Neuronal stem cell (in vitro differentiated cells): Measurements from ENCODE around the gene SYT1.

ENCODE experiments used
- DNase-seq: peaks from one replicate; pipeline ENCODE4 v3.0.0-alpha.2; 2013; ENCODE audit warnings: low spot score
- H2AFZ ChIP-seq: one replicate; pipeline ENCODE4 v1.6.1; 2013; ENCODE audit warnings: mild to moderate bottlenecking, low read length, inconsistent platforms
- H2AK5ac ChIP-seq: 2 replicates; pipeline ENCODE4 v1.6.1; 2013; ENCODE audit warnings: low read depth, mild to moderate bottlenecking, inconsistent platforms, low read length, moderate library complexity, mixed read lengths
- H2BK120ac ChIP-seq: 2 replicates; pipeline ENCODE4 v1.6.1; 2013; ENCODE audit warnings: low read depth, mild to moderate bottlenecking, inconsistent platforms, low read length, moderate library complexity, mixed read lengths
- H2BK12ac ChIP-seq: one replicate; pipeline ENCODE4 v1.6.1; 2013; ENCODE audit warnings: low read length, inconsistent platforms
- H2BK15ac ChIP-seq: 2 replicates; pipeline ENCODE4 v1.6.1; 2013; ENCODE audit warnings: mild to moderate bottlenecking, low read length, inconsistent platforms, mixed read lengths
- H2BK5ac ChIP-seq: one replicate; pipeline ENCODE4 v1.6.1; 2013; ENCODE audit warnings: inconsistent platforms, mild to moderate bottlenecking, low read length, moderate library complexity
- H3K14ac ChIP-seq: one replicate; pipeline ENCODE4 v1.6.1; 2013; ENCODE audit warnings: low read length, inconsistent platforms
- H3K18ac ChIP-seq: 2 replicates; pipeline ENCODE4 v1.6.1; 2013; ENCODE audit warnings: low read length, inconsistent platforms
- H3K23ac ChIP-seq: 2 replicates; pipeline ENCODE4 v1.6.1; 2013; ENCODE audit warnings: low read depth, mild to moderate bottlenecking, mixed read lengths, low read length, inconsistent platforms; ENCODE audit not compliant: poor library complexity
- H3K27ac ChIP-seq: replicated peaks from 3 replicates; pipeline ENCODE4 v1.5.1; 2013; ENCODE audit warnings: low read length, inconsistent platforms
- H3K27me3 ChIP-seq, 3 experiments: 2 replicates each; pipeline ENCODE4 v1.6.1; 2013; ENCODE audit warnings: low read length in 3 of 3, mild to moderate bottlenecking in 2 of 3, inconsistent platforms in 1 of 3, low read depth in 1 of 3, mixed read lengths in 1 of 3, moderate library complexity in 1 of 3; ENCODE audit not compliant: control insufficient read depth in 3 of 3, insufficient read depth in 3 of 3
- H3K36me3 ChIP-seq, 2 donors: replicated peaks in 1 of 2; 2 replicates each; pipeline ENCODE4 v1.6.1; 2013; ENCODE audit warnings: low read length in 2 of 2; ENCODE audit not compliant: control insufficient read depth in 2 of 2, insufficient read depth in 2 of 2
- H3K4ac ChIP-seq: 2 replicates; pipeline ENCODE4 v1.6.1; 2013; ENCODE audit warnings: inconsistent platforms, mild to moderate bottlenecking, low read length, moderate library complexity
- H3K4me1 ChIP-seq, 2 donors: 1 replicate in 1 of 2; 2 replicates in 1 of 2; pipeline ENCODE4 v1.6.1; 2013; ENCODE audit warnings: low read length in 2 of 2, low read depth in 1 of 2; ENCODE audit not compliant: control insufficient read depth in 2 of 2, insufficient read depth in 1 of 2
- H3K4me2 ChIP-seq: one replicate; pipeline ENCODE4 v1.6.1; 2013; ENCODE audit warnings: mild to moderate bottlenecking, low read length, inconsistent platforms; ENCODE audit not compliant: insufficient read depth, poor library complexity, severe bottlenecking
- H3K4me3 ChIP-seq, 2 donors: 2 replicates each; pipeline ENCODE4 v1.5.1; 2013; ENCODE audit warnings: low read length in 2 of 2, mild to moderate bottlenecking in 2 of 2, inconsistent platforms in 1 of 2, moderate library complexity in 1 of 2
- H3K79me1 ChIP-seq: one replicate; pipeline ENCODE4 v1.6.1; 2013; ENCODE audit warnings: low read depth, mild to moderate bottlenecking, inconsistent platforms, low read length, moderate library complexity
- H3K9ac ChIP-seq: one replicate; pipeline ENCODE4 v1.6.1; 2013; ENCODE audit warnings: mild to moderate bottlenecking, low read depth, low read length, inconsistent platforms; ENCODE audit not compliant: poor library complexity
- H3K9me3 ChIP-seq, 2 donors: replicated peaks in 1 of 2; 2 replicates each; pipeline versions ENCODE3 to v1.6.1; 2013; ENCODE audit warnings: low read length in 2 of 2, mild to moderate bottlenecking in 2 of 2, inconsistent platforms in 1 of 2, low read depth in 1 of 2, mixed read lengths in 1 of 2, moderate library complexity in 1 of 2; ENCODE audit not compliant: control insufficient read depth in 2 of 2, insufficient read depth in 1 of 2
- H4K8ac ChIP-seq: one replicate; pipeline ENCODE4 v1.6.1; 2013; ENCODE audit warnings: low read depth, mild to moderate bottlenecking, inconsistent platforms, low read length, moderate library complexity
- H4K91ac ChIP-seq: one replicate; pipeline ENCODE4 v1.6.1; 2013; ENCODE audit warnings: low read length, low read depth, mild to moderate bottlenecking, inconsistent platforms; ENCODE audit not compliant: poor library complexity
- WGBS, 2 donors: extraction: QIAGEN DNeasy Blood & Tissue Kit; methylation state at CpG; one replicate each; pipeline ENCODE4 v1.1.7; 2013; ENCODE audit warnings: missing lambda C conversion rate in 2 of 2, mixed read lengths in 1 of 2; ENCODE audit not compliant: insufficient read length in 2 of 2, insufficient replicate concordance in 1 of 2; ENCODE audit errors: extremely low coverage in 2 of 2; 5-methylcytosine and 5-hydroxymethylcytosine counted together

Gene SYT1

DNA sequence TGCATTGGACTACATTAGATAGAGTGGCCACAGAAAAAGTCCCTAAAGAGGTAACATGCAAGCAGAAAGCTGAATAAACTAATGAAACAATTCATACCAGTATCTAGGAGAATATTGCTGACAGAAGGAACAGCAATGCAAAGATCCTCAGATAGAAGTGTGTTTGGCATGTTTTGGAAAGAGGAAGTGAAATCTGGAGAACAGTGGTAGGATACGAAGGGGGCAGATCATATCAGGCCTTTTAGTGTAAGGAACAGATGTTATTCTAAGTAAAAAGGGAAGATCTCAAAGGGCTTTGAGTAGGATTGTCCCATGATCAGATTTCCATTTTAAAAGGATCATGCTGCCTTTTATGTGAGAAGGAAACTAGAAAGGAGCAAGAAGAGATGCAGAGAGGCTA is 483.3 kb downstream of the SYT1 start:
- Histone ChIP-seq H2AK5ac (no peak overlapping the region), H3K4me1 (no peaks in the 10 kb centered on the region)
- whole genome bisulfite sequencing, 2 donors, result no CpG with 5 or more reads among the region's 1 CpG

DNA sequence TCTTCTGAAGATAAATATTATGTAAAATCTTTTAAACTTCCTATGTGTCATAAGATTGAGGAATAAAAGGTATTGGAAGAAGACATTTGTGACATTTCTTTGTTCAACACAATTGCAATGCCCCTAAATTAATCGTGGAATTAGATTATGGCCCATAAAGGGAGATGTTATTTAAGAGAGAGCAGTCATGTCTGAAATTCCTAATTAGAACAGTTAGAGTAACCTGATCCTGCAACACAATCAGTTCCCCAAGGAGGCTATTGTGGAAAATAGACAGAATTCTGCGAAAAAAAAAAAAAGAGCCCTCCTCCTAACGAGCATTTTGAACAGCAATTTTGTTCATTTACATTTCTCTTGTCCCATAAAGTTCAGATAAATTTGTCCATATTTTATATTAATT is 486.7 kb downstream of the SYT1 start:
- Histone ChIP-seq H3K4me3 (no peak overlapping the region), H3K27ac (no peak overlapping the region), H2AK5ac (no peak overlapping the region), H3K4me1 (no peaks in the 10 kb centered on the region), H3K18ac (no peak overlapping the region), H3K14ac (no peak overlapping the region), H3K9ac (no peak overlapping the region), H2BK5ac (no peak overlapping the region), H2AFZ (no peak overlapping the region), H2BK120ac (no peak overlapping the region), H4K91ac (no peak overlapping the region), H3K4me2 (no peak overlapping the region), H3K9me3 (no peaks in the 10 kb centered on the region), H4K8ac (no peak overlapping the region), H2BK12ac (no peak overlapping the region), H3K79me1 (no peaks in the 10 kb centered on the region), H2BK15ac (no peak overlapping the region), H3K4ac (no peak overlapping the region), H3K27me3 (no peaks in the 10 kb centered on the region), H3K36me3 (peaks cover 5 to 8% of the 10 kb centered on the region in 2 donors), H3K23ac (no peak overlapping the region)
- DNase-seq, result peak; percentile 12
- WGBS, 2 donors, result no CpG with 5 or more reads among the region's 3 CpGs

More for the DNA sequence above, 483.3 kb downstream of the SYT1 start:
- no peak overlapping the region for H2BK15ac ChIP-seq
- no peak overlapping the region for H3K4ac ChIP-seq
- no peaks in the 10 kb centered on the region for H3K9me3 ChIP-seq
- H3K4me2 ChIP-seq, result no peak overlapping the region
- H4K8ac ChIP-seq, result no peak overlapping the region
- H3K36me3 ChIP-seq, result no peaks in the 10 kb centered on the region
- no peak overlapping the region for H2AFZ ChIP-seq
- H3K9ac ChIP-seq, result no peak overlapping the region
- no peaks in the 10 kb centered on the region for H3K27me3 ChIP-seq
- H2BK12ac ChIP-seq, result no peak overlapping the region
- no peaks in the 10 kb centered on the region for H3K79me1 ChIP-seq
- no peak for DNase-seq
- no peak overlapping the region for H3K27ac ChIP-seq
- H3K18ac ChIP-seq, result no peak overlapping the region
- no peak overlapping the region for H3K4me3 ChIP-seq
- no peak overlapping the region for H2BK120ac ChIP-seq
- H2BK5ac ChIP-seq, result no peak overlapping the region
- H3K14ac ChIP-seq, result no peak overlapping the region
- no peak overlapping the region for H3K23ac ChIP-seq
- H4K91ac ChIP-seq, result no peak overlapping the region

DNA sequence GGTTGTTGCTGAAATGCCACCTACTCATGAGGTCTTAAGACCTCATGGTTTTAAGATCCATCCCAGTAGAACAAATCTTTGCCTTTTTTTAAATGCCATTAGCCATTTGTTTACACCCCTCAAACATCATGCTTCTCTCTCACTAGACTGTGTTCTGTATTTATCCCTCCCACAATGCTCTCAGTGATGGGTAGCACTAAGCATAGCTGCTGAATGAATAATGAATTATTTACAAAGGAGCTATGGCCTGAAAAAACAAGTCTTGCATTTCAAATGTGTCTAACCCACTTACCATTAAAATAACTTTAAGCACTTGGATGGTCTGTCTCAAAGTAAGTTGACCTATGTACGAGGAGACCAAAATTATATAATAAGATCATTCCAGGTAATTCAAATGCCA is 491.6 kb downstream of the SYT1 start:
- Histone ChIP-seq H2AK5ac (no peak overlapping the region), H4K8ac (no peak overlapping the region), H3K23ac (no peak overlapping the region), H2AFZ (no peak overlapping the region), H3K4ac (no peak overlapping the region), H3K14ac (no peak overlapping the region), H2BK5ac (no peak overlapping the region), H3K9me3 (no peaks in the 10 kb centered on the region), H3K27me3 (no peaks in the 10 kb centered on the region), H3K4me3 (no peak overlapping the region), H3K4me1 (no peaks in the 10 kb centered on the region), H3K4me2 (no peak overlapping the region), H4K91ac (no peak overlapping the region), H2BK120ac (no peak overlapping the region), H3K27ac (no peak overlapping the region), H3K36me3 (peaks cover 5 to 10% of the 10 kb centered on the region in 2 donors), H2BK15ac (no peak overlapping the region), H3K9ac (no peak overlapping the region), H3K18ac (no peak overlapping the region), H2BK12ac (no peak overlapping the region), H3K79me1 (no peaks in the 10 kb centered on the region)
- WGBS, 2 donors, result no CpG with 5 or more reads among the region's 1 CpG
- no peak for DNase-seq

DNA sequence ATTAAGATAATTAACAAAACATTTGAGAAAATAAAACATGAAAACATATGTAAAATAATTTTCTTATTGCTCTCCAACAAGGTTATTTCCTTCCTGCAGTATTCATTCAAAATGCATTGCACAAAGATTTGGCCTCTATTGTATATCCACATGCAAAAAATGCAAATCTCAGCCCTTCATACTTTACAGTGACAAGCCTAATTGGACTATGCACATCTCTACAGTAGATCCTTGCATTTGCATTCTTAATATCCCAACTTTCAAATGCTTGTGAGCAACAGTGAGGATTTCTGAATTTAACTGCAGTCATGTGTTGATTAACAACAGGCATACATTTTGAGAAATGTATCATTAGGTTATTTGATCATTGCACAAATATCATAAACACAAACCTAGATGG is 492.5 kb downstream of the SYT1 start:
- H4K8ac ChIP-seq, result no peak overlapping the region
- no peak overlapping the region for H3K4me3 ChIP-seq
- H3K27ac ChIP-seq, result no peak overlapping the region
- H2AFZ ChIP-seq, result no peak overlapping the region
- no peak overlapping the region for H2AK5ac ChIP-seq
- H3K27me3 ChIP-seq, result no peaks in the 10 kb centered on the region
- no peak overlapping the region for H3K4me2 ChIP-seq
- no peak overlapping the region for H3K9ac ChIP-seq
- H3K4me1 ChIP-seq, result no peaks in the 10 kb centered on the region
- no peak overlapping the region for H3K4ac ChIP-seq
- H3K9me3 ChIP-seq, result no peaks in the 10 kb centered on the region
- DNase-seq, result no peak
- H2BK15ac ChIP-seq, result no peak overlapping the region
- no peak overlapping the region for H3K23ac ChIP-seq
- H2BK12ac ChIP-seq, result no peak overlapping the region
- no peak overlapping the region for H4K91ac ChIP-seq
- H3K14ac ChIP-seq, result no peak overlapping the region
- H2BK5ac ChIP-seq, result no peak overlapping the region
- H3K18ac ChIP-seq, result no peak overlapping the region
- H3K79me1 ChIP-seq, result no peaks in the 10 kb centered on the region
- H3K36me3 ChIP-seq, result peaks cover 5 to 10% of the 10 kb centered on the region in 2 donors
- H2BK120ac ChIP-seq, result no peak overlapping the region
